Measurements from ENCODE around the gene EMID1. TPM values are rescaled to one million over a fixed set of nuclear protein-coding genes. Genes with fewer than 3 reads are reported as not detected.

Gene EMID1
- total RNA-seq, 1 experiment from 2014 or later = 10.0 TPM

- no peak for DNase-seq
- no peak overlapping the region for H3K27ac Mint-ChIP-seq (ENCODE audit: unreplicated experiment)
- ChIA-PET POLR2A (no interaction called here), CTCF (no interaction called here)
- no peaks in the 10 kb centered on the region for H3K27me3 ChIP-seq (replicated peaks; ENCODE audit: control insufficient read depth, insufficient read depth, low read length)
- peaks cover 10% of the 10 kb centered on the region for H3K36me3 ChIP-seq (ENCODE audit: control insufficient read depth, insufficient read depth, low read length)
- no peaks in the 10 kb centered on the region for H3K9me3 Mint-ChIP-seq (ENCODE audit: unreplicated experiment)
- H3K4me1 Mint-ChIP-seq (ENCODE audit: low read depth, unreplicated experiment) = peaks cover 42% of the 10 kb centered on the region
- no peaks in the 10 kb centered on the region for H3K27me3 Mint-ChIP-seq (ENCODE audit: insufficient read depth, unreplicated experiment)
- H3K9me3 ChIP-seq = no peaks in the 10 kb centered on the region
- intact Hi-C loops (cut with micrococcal nuclease; ENCODE audit: unreplicated experiment) = no loop called here
- H3K36me3 Mint-ChIP-seq (ENCODE audit: insufficient read depth, unreplicated experiment) = peaks cover 100% of the 10 kb centered on the region
- peaks cover 44% of the 10 kb centered on the region for H3K4me1 ChIP-seq
- no peak for TF ChIP-seq CTCF (IDR thresholded peaks at IDR 0.05; ENCODE audit: insufficient read depth in 1 of 2, low read depth in 1 of 2, low read length in 1 of 2, severe bottlenecking in 1 of 2, unreplicated experiment in 1 of 2)
- BruUV-seq (replicated peaks) = no TSS peak
- no peak overlapping the region for H3K4me3 ChIP-seq (ENCODE audit: low read depth, low read length)
- H3K4me3 Mint-ChIP-seq (ENCODE audit: unreplicated experiment) = no peak overlapping the region
These were observed 69.5 kb downstream of the EMID1 start for GRCh38 chr22:29275167-29275566.

- Mint-ChIP-seq H3K4me1 (ENCODE audit: low read depth, unreplicated experiment) (peaks cover 35% of the 10 kb centered on the region), H3K4me3 (ENCODE audit: unreplicated experiment) (peak overlapping the region; percentile 39), H3K36me3 (ENCODE audit: insufficient read depth, unreplicated experiment) (peaks cover 100% of the 10 kb centered on the region), H3K27me3 (ENCODE audit: insufficient read depth, unreplicated experiment) (no peaks in the 10 kb centered on the region), H3K27ac (ENCODE audit: unreplicated experiment) (peak overlapping the region; percentile 86), H3K9me3 (ENCODE audit: unreplicated experiment) (no peaks in the 10 kb centered on the region)
- BruUV-seq (replicated peaks) = no TSS peak
- no peak for TF ChIP-seq CTCF (IDR thresholded peaks at IDR 0.05; ENCODE audit: insufficient read depth in 1 of 2, low read depth in 1 of 2, low read length in 1 of 2, severe bottlenecking in 1 of 2, unreplicated experiment in 1 of 2)
- no peaks in the 10 kb centered on the region for H3K9me3 ChIP-seq
- DNase-seq = no peak
- peaks cover 10% of the 10 kb centered on the region for H3K36me3 ChIP-seq (ENCODE audit: control insufficient read depth, insufficient read depth, low read length)
- intact Hi-C loops (cut with micrococcal nuclease; ENCODE audit: unreplicated experiment) = no loop called here
- no peak overlapping the region for H3K4me3 ChIP-seq (ENCODE audit: low read depth, low read length)
- ChIA-PET POLR2A (interaction anchor here (0.9 kb wide), 1 partner anchor 25 kb away, joined by 3 read pairs; no protein-coding TSS in a partner anchor), CTCF (no interaction called here)
- no peaks in the 10 kb centered on the region for H3K27me3 ChIP-seq (replicated peaks; ENCODE audit: control insufficient read depth, insufficient read depth, low read length)
- H3K4me1 ChIP-seq = peaks cover 36% of the 10 kb centered on the region
These were observed 70.3 kb downstream of the EMID1 start for GRCh38 chr22:29275819-29276565.

- Mint-ChIP-seq H3K4me1 (ENCODE audit: low read depth, unreplicated experiment) (peaks cover 21% of the 10 kb centered on the region), H3K9me3 (ENCODE audit: unreplicated experiment) (no peaks in the 10 kb centered on the region), H3K27ac (ENCODE audit: unreplicated experiment) (no peak overlapping the region), H3K4me3 (ENCODE audit: unreplicated experiment) (no peak overlapping the region), H3K36me3 (ENCODE audit: insufficient read depth, unreplicated experiment) (peaks cover 100% of the 10 kb centered on the region), H3K27me3 (ENCODE audit: insufficient read depth, unreplicated experiment) (no peaks in the 10 kb centered on the region)
- Histone ChIP-seq H3K4me3 (ENCODE audit: low read depth, low read length) (no peak overlapping the region), H3K36me3 (ENCODE audit: control insufficient read depth, insufficient read depth, low read length) (peaks cover 10% of the 10 kb centered on the region), H3K27me3 (replicated peaks; ENCODE audit: control insufficient read depth, insufficient read depth, low read length) (no peaks in the 10 kb centered on the region), H3K4me1 (peaks cover 30% of the 10 kb centered on the region), H3K9me3 (no peaks in the 10 kb centered on the region)
- intact Hi-C loops (cut with micrococcal nuclease; ENCODE audit: unreplicated experiment) = no loop called here
- no TSS peak for BruUV-seq (replicated peaks)
- no peak for TF ChIP-seq CTCF (IDR thresholded peaks at IDR 0.05; ENCODE audit: insufficient read depth in 1 of 2, low read depth in 1 of 2, low read length in 1 of 2, severe bottlenecking in 1 of 2, unreplicated experiment in 1 of 2)
- POLR2A ChIA-PET = interaction anchor here (0.7 kb wide), 1 partner anchor 280 kb away, joined by 6 read pairs; no protein-coding TSS in a partner anchor
- DNase-seq = no peak
- CTCF ChIA-PET = no interaction called here
These were observed 72.2 kb downstream of the EMID1 start for GRCh38 chr22:29277927-29278326.
